Measurements from ENCODE around the gene CCDC158.

GRCh38 chr4:76271248-76271647 lies 149.7 kb downstream of the CCDC158 start:
- TF ChIP-seq BCL3 (IDR thresholded peaks at IDR 0.05) (no peak), CTCF (IDR thresholded peaks at IDR 0.05) (no peak), POLR2A (IDR thresholded peaks at IDR 0.05; ENCODE audit: low read length) (no peak), E2F6 (IDR thresholded peaks at IDR 0.05; ENCODE audit: borderline replicate concordance, low read depth) (no peak), FOSB (CRISPR knock-in tag; IDR thresholded peaks at IDR 0.05) (no peak), CHD4 (IDR thresholded peaks at IDR 0.05; ENCODE audit: borderline replicate concordance) (no peak), POLR2AphosphoS2 (conservative IDR thresholded peaks at IDR 0.05; ENCODE audit: low read length) (no peak), BHLHE40 (IDR thresholded peaks at IDR 0.05; ENCODE audit: low read depth, low read length) (no peak), CHD2 (IDR thresholded peaks at IDR 0.05; ENCODE audit: low read length, partially characterized antibody) (no peak), MYC (IDR thresholded peaks at IDR 0.05; ENCODE audit: borderline replicate concordance, low read length) (no peak), ZC3H11A (IDR thresholded peaks at IDR 0.05) (no peak), SMC3 (IDR thresholded peaks at IDR 0.05) (no peak), CEBPB (IDR thresholded peaks at IDR 0.05) (no peak)

Data from A549 (cell line).